Measurements from ENCODE around the gene PLA2G4A. TPM values are rescaled to one million over a fixed set of nuclear protein-coding genes. Genes with fewer than 3 reads are reported as not detected.

Gene PLA2G4A
- total RNA-seq, 2 donors from 2014 or later: 0.35 to 0.96 TPM

GRCh38 chr1:186960861-186961260 is 132.1 kb downstream of the PLA2G4A start:
- Mint-ChIP-seq H3K36me3 (ENCODE audit: low read depth) (no peaks in the 10 kb centered on the region), H3K27me3 (peaks cover 6% of the 10 kb centered on the region), H3K4me3 (no peak overlapping the region), H3K4me1 (no peaks in the 10 kb centered on the region), H3K27ac (no peak overlapping the region)
- DNase-seq: no peak
- no peak for ATAC-seq
- H3K9me3 ChIP-seq (ENCODE audit: control insufficient read depth, low read length, poor library complexity, severe bottlenecking): no peaks in the 10 kb centered on the region

GRCh38 chr1:186965847-186966246 is 137.1 kb downstream of the PLA2G4A start:
- H3K4me3 Mint-ChIP-seq: no peak overlapping the region
- H3K36me3 Mint-ChIP-seq (ENCODE audit: low read depth): no peaks in the 10 kb centered on the region
- no peak for DNase-seq
- no peaks in the 10 kb centered on the region for H3K9me3 ChIP-seq (ENCODE audit: control insufficient read depth, low read length, poor library complexity, severe bottlenecking)
- no peaks in the 10 kb centered on the region for H3K4me1 Mint-ChIP-seq
- no peak for ATAC-seq
- peaks cover 16% of the 10 kb centered on the region for H3K27me3 Mint-ChIP-seq
- H3K27ac Mint-ChIP-seq: no peak overlapping the region

GRCh38 chr1:186966456-186966855 is 137.7 kb downstream of the PLA2G4A start:
- no peaks in the 10 kb centered on the region for H3K9me3 ChIP-seq (ENCODE audit: control insufficient read depth, low read length, poor library complexity, severe bottlenecking)
- ATAC-seq (no peak), DNase-seq (no peak)
- Mint-ChIP-seq H3K27me3 (peaks cover 16% of the 10 kb centered on the region), H3K36me3 (ENCODE audit: low read depth) (no peaks in the 10 kb centered on the region), H3K4me3 (no peak overlapping the region), H3K4me1 (no peaks in the 10 kb centered on the region), H3K27ac (no peak overlapping the region)

GRCh38 chr1:186967656-186968394 is 139.1 kb downstream of the PLA2G4A start:
- Mint-ChIP-seq H3K36me3 (ENCODE audit: low read depth) (no peaks in the 10 kb centered on the region), H3K27ac (no peak overlapping the region), H3K4me3 (no peak overlapping the region), H3K4me1 (no peaks in the 10 kb centered on the region), H3K27me3 (peaks cover 21% of the 10 kb centered on the region)
- no peak for ATAC-seq
- H3K9me3 ChIP-seq (ENCODE audit: control insufficient read depth, low read length, poor library complexity, severe bottlenecking): no peaks in the 10 kb centered on the region
- DNase-seq: no peak

GRCh38 chr1:186974774-186975181 is 146.0 kb downstream of the PLA2G4A start:
- peaks cover 55% of the 10 kb centered on the region for H3K27me3 Mint-ChIP-seq
- ATAC-seq: no peak
- no peak for DNase-seq

GRCh38 chr1:186975220-186975619 is 146.5 kb downstream of the PLA2G4A start:
- H3K36me3 Mint-ChIP-seq (ENCODE audit: low read depth): no peaks in the 10 kb centered on the region
- no peak overlapping the region for H3K4me3 Mint-ChIP-seq
- H3K27ac Mint-ChIP-seq: no peak overlapping the region
- peaks cover 54% of the 10 kb centered on the region for H3K27me3 Mint-ChIP-seq
- no peaks in the 10 kb centered on the region for H3K4me1 Mint-ChIP-seq
- ATAC-seq (no peak), DNase-seq (no peak)
- H3K9me3 ChIP-seq (ENCODE audit: control insufficient read depth, low read length, poor library complexity, severe bottlenecking): no peaks in the 10 kb centered on the region

More at GRCh38 chr1:186974774-186975181, 146.0 kb downstream of the PLA2G4A start:
- no peaks in the 10 kb centered on the region for H3K36me3 Mint-ChIP-seq (ENCODE audit: low read depth)
- H3K27ac Mint-ChIP-seq: no peak overlapping the region
- H3K4me1 Mint-ChIP-seq: no peaks in the 10 kb centered on the region
- no peaks in the 10 kb centered on the region for H3K9me3 ChIP-seq (ENCODE audit: control insufficient read depth, low read length, poor library complexity, severe bottlenecking)
- H3K4me3 Mint-ChIP-seq: no peak overlapping the region

- peaks cover 52% of the 10 kb centered on the region for H3K27me3 Mint-ChIP-seq
- ATAC-seq (no peak), DNase-seq (no peak)
- H3K36me3 Mint-ChIP-seq (ENCODE audit: low read depth): no peaks in the 10 kb centered on the region
- no peaks in the 10 kb centered on the region for H3K4me1 Mint-ChIP-seq
- no peak overlapping the region for H3K4me3 Mint-ChIP-seq
- H3K9me3 ChIP-seq (ENCODE audit: control insufficient read depth, low read length, poor library complexity, severe bottlenecking): no peaks in the 10 kb centered on the region
- H3K27ac Mint-ChIP-seq: no peak overlapping the region
Measured at GRCh38 chr1:186976700-186977099, 148.0 kb downstream of the PLA2G4A start.

GRCh38 chr1:186977266-186977957 is 148.7 kb downstream of the PLA2G4A start:
- ATAC-seq (no peak), DNase-seq (no peak)
- H3K4me3 Mint-ChIP-seq: no peak overlapping the region

GRCh38 chr1:186978596-186979556 is 150.1 kb downstream of the PLA2G4A start:
- H3K36me3 Mint-ChIP-seq (ENCODE audit: low read depth): no peaks in the 10 kb centered on the region
- ATAC-seq (no peak), DNase-seq (no peak)
- H3K27me3 Mint-ChIP-seq: peaks cover 50% of the 10 kb centered on the region
- H3K4me1 Mint-ChIP-seq: no peaks in the 10 kb centered on the region
- H3K27ac Mint-ChIP-seq: no peak overlapping the region
- no peaks in the 10 kb centered on the region for H3K9me3 ChIP-seq (ENCODE audit: control insufficient read depth, low read length, poor library complexity, severe bottlenecking)
- H3K4me3 Mint-ChIP-seq: no peak overlapping the region

More at GRCh38 chr1:186977266-186977957, 148.7 kb downstream of the PLA2G4A start:
- Mint-ChIP-seq H3K27me3 (peaks cover 54% of the 10 kb centered on the region), H3K27ac (no peak overlapping the region), H3K36me3 (ENCODE audit: low read depth) (no peaks in the 10 kb centered on the region), H3K4me1 (no peaks in the 10 kb centered on the region)
- H3K9me3 ChIP-seq (ENCODE audit: control insufficient read depth, low read length, poor library complexity, severe bottlenecking): no peaks in the 10 kb centered on the region

GRCh38 chr1:186980400-186980799 is 151.7 kb downstream of the PLA2G4A start:
- H3K27ac Mint-ChIP-seq: no peak overlapping the region
- ATAC-seq (no peak), DNase-seq (no peak)
- no peaks in the 10 kb centered on the region for H3K4me1 Mint-ChIP-seq
- peaks cover 50% of the 10 kb centered on the region for H3K27me3 Mint-ChIP-seq
- no peaks in the 10 kb centered on the region for H3K9me3 ChIP-seq (ENCODE audit: control insufficient read depth, low read length, poor library complexity, severe bottlenecking)
- no peak overlapping the region for H3K4me3 Mint-ChIP-seq
- H3K36me3 Mint-ChIP-seq (ENCODE audit: low read depth): no peaks in the 10 kb centered on the region

GRCh38 chr1:186982116-186982515 is 153.4 kb downstream of the PLA2G4A start:
- Mint-ChIP-seq H3K4me1 (peaks cover 2% of the 10 kb centered on the region), H3K4me3 (no peak overlapping the region), H3K27ac (no peak overlapping the region), H3K27me3 (peaks cover 49% of the 10 kb centered on the region), H3K36me3 (ENCODE audit: low read depth) (no peaks in the 10 kb centered on the region)
- ATAC-seq (no peak), DNase-seq (no peak)
- H3K9me3 ChIP-seq (ENCODE audit: control insufficient read depth, low read length, poor library complexity, severe bottlenecking): no peaks in the 10 kb centered on the region

- H3K4me1 Mint-ChIP-seq: peaks cover 2% of the 10 kb centered on the region
- no peak overlapping the region for H3K4me3 Mint-ChIP-seq
- H3K27ac Mint-ChIP-seq: no peak overlapping the region
- H3K27me3 Mint-ChIP-seq: peaks cover 40% of the 10 kb centered on the region
- ATAC-seq: no peak
- no peaks in the 10 kb centered on the region for H3K36me3 Mint-ChIP-seq (ENCODE audit: low read depth)
- no peak for DNase-seq
- H3K9me3 ChIP-seq (ENCODE audit: control insufficient read depth, low read length, poor library complexity, severe bottlenecking): no peaks in the 10 kb centered on the region
Measured at GRCh38 chr1:186983327-186983726, 154.6 kb downstream of the PLA2G4A start.

- no peaks in the 10 kb centered on the region for H3K36me3 Mint-ChIP-seq (ENCODE audit: low read depth)
- no peak overlapping the region for H3K4me3 Mint-ChIP-seq
- no peaks in the 10 kb centered on the region for H3K9me3 ChIP-seq (ENCODE audit: control insufficient read depth, low read length, poor library complexity, severe bottlenecking)
- no peak for DNase-seq
- H3K27ac Mint-ChIP-seq: no peak overlapping the region
- H3K27me3 Mint-ChIP-seq: peaks cover 35% of the 10 kb centered on the region
- no peak for ATAC-seq
- H3K4me1 Mint-ChIP-seq: peaks cover 5% of the 10 kb centered on the region
Measured at GRCh38 chr1:186984959-186985358, 156.2 kb downstream of the PLA2G4A start.
